ENCODE measurements around the gene KAT8.

Gene KAT8

DNA sequence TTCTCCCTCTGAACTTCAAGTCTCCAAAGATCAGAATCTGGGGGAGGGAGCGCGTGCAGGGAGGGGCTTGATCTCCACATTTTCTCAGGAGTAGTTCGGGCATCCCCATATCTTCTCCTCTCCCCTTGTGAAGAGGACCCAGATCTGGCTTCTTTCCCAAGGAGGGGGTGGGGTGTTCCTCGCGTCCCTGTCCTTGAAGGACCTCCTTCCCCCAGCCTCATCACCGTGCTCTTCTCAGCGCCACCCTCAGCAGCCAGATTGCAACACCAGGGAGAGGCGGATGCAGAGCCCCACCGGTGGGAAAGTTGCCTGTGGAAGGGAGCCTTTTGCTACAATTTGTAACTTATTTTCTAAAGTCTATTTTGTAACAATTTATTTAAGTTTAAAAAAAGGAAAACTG lies 34.4 kb upstream of the KAT8 start:
- peaks cover 3% of the 10 kb centered on the region for H3K27me3 Mint-ChIP-seq (ENCODE audit: low read depth)
- H3K27ac Mint-ChIP-seq, result no peak overlapping the region
- H3K4me3 Mint-ChIP-seq, result no peak overlapping the region
- TF ChIP-seq, protein P1, sequence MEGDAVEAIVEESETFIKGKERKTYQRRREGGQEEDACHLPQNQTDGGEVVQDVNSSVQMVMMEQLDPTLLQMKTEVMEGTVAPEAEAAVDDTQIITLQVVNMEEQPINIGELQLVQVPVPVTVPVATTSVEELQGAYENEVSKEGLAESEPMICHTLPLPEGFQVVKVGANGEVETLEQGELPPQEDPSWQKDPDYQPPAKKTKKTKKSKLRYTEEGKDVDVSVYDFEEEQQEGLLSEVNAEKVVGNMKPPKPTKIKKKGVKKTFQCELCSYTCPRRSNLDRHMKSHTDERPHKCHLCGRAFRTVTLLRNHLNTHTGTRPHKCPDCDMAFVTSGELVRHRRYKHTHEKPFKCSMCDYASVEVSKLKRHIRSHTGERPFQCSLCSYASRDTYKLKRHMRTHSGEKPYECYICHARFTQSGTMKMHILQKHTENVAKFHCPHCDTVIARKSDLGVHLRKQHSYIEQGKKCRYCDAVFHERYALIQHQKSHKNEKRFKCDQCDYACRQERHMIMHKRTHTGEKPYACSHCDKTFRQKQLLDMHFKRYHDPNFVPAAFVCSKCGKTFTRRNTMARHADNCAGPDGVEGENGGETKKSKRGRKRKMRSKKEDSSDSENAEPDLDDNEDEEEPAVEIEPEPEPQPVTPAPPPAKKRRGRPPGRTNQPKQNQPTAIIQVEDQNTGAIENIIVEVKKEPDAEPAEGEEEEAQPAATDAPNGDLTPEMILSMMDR (IDR thresholded peaks at IDR 0.05; ENCODE audit: unreplicated experiment in 3 of 3), result no peak
- no peaks in the 10 kb centered on the region for H3K9me3 Mint-ChIP-seq
- H3K36me3 Mint-ChIP-seq (ENCODE audit: low read depth), result peaks cover 31% of the 10 kb centered on the region
- H3K4me1 Mint-ChIP-seq, result peaks cover 21% of the 10 kb centered on the region

DNA sequence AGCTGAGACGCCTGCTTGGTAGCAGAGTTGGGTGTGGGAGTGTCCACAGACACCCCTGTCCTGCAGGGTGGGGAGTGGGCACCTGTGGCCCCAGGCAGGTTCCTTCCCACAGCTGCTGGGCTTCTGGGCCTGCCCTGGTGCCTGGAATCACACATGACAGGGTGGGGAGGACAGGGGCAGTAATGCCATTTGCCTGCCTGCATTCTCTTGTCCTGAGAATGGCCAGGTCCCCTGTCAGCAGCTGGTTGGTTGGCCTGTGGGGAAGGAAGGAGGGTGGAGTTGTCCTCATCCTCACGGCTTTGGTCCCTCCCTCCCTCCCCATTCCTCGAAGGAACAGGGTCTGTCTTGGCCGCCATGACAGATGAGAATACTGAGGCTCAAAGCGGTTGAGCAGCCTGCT lies 33.9 kb upstream of the KAT8 start:
- Mint-ChIP-seq H3K36me3 (ENCODE audit: low read depth) (peaks cover 26% of the 10 kb centered on the region), H3K4me1 (peaks cover 21% of the 10 kb centered on the region), H3K4me3 (no peak overlapping the region), H3K27me3 (ENCODE audit: low read depth) (peaks cover 3% of the 10 kb centered on the region), H3K27ac (no peak overlapping the region), H3K9me3 (no peaks in the 10 kb centered on the region)
- TF ChIP-seq, protein P1 (IDR thresholded peaks at IDR 0.05; ENCODE audit: unreplicated experiment in 3 of 3), result no peak

GRCh38 chr16:31083981-31084380 lies 33.5 kb upstream of the KAT8 start:
- Mint-ChIP-seq H3K4me1 (peaks cover 21% of the 10 kb centered on the region), H3K27me3 (ENCODE audit: low read depth) (peaks cover 3% of the 10 kb centered on the region), H3K27ac (no peak overlapping the region), H3K9me3 (no peaks in the 10 kb centered on the region), H3K4me3 (no peak overlapping the region), H3K36me3 (ENCODE audit: low read depth) (peaks cover 22% of the 10 kb centered on the region)
- TF ChIP-seq, protein P1 (IDR thresholded peaks at IDR 0.05; ENCODE audit: unreplicated experiment in 3 of 3), result no peak

DNA sequence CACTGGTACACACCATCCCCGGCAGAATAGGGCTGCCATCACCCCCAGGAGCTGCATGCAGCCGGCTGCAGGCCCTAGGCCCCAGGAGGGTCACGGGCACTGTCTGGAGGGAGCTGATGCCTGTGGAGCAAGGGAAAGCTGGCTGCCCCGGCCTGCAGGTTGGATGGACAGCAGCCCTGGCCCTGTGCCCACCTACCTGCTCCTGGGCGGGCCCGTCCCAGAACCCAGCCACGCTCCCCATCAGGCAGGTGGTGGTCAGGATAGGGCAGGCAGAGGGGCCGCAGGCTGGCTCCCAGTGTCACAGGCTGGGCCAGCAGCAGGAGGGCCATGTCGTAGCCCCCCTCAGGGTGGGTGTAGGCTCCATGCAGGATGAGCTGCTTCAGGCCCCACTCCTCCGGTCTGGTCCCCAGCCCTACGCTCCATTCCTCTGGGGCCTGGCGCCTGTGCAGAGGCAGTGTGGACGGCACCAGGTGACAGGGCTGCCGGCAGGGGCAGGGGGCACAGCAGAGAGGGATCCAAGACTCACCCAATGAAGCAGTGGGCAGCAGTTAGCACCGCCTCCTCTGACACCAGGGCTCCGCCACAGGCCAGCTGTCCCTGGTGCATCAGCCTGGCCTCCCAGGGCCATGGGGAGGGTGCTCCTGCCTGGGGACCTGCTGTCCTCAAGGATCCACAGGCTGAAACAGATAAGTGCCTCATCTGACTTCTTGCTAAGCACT lies 32.7 kb upstream of the KAT8 start:
- Mint-ChIP-seq H3K36me3 (ENCODE audit: low read depth) (peaks cover 16% of the 10 kb centered on the region), H3K4me1 (peaks cover 21% of the 10 kb centered on the region), H3K4me3 (peak overlapping the region in 1 of 3 experiments; percentile 78), H3K9me3 (no peaks in the 10 kb centered on the region), H3K27ac (peak overlapping the region in 2 of 3 experiments; percentile 85 to 91), H3K27me3 (ENCODE audit: low read depth) (peaks cover 3% of the 10 kb centered on the region)
- TF ChIP-seq, protein P1 (IDR thresholded peaks at IDR 0.05; ENCODE audit: unreplicated experiment in 3 of 3), result no peak

DNA sequence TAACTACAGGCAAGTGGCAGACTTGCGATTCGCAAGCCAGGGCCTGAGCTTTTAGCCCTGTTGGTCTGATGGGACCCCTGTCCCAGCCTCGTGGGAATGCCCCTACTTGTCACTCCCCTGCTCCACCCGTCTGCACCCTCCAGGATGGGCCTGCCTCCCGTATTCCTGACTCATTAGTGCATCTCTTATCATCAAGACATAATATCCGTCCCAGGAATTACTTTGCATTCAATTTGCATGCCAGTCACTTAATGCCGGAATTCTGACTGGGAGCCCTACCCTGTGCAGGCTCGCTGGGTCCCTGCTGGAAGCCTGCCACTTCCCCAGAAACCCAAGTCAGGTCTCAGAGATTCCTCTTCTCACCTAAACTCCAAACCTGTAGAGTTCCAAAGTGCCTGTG lies 32.1 kb upstream of the KAT8 start:
- peaks cover 21% of the 10 kb centered on the region for H3K4me1 Mint-ChIP-seq
- H3K9me3 Mint-ChIP-seq, result no peaks in the 10 kb centered on the region
- H3K36me3 Mint-ChIP-seq (ENCODE audit: low read depth), result peaks cover 15% of the 10 kb centered on the region
- peak overlapping the region in 2 of 3 experiments; percentile 20 to 78 for H3K4me3 Mint-ChIP-seq
- peak overlapping the region; percentile 74 to 91 (median 85) for H3K27ac Mint-ChIP-seq
- peaks cover 3% of the 10 kb centered on the region for H3K27me3 Mint-ChIP-seq (ENCODE audit: low read depth)
- TF ChIP-seq, protein P1 (IDR thresholded peaks at IDR 0.05; ENCODE audit: unreplicated experiment in 3 of 3), result no peak

Data from nephron (organoid).